ENCODE data around the gene NFIB.

DNA sequence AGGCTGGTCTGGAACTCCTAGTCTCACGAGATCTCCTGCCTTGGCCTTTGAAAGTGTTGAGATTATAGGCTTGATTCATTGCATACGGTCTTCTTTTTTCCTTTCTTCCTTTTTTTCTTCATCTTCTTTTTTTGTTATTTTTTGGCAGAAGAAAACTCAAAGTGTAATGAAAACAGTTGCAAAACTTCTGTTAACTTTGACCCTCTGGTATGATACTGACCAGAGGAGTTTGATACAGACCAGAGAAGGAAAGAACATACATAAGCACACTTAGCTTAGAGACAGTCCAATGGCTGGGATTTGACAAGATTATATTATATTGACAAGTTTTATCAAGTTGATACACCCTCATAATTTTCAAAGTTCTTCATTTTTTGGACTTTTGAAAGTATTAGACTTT lies 181.2 kb downstream of the NFIB start:
- TF ChIP-seq, protein P1, sequence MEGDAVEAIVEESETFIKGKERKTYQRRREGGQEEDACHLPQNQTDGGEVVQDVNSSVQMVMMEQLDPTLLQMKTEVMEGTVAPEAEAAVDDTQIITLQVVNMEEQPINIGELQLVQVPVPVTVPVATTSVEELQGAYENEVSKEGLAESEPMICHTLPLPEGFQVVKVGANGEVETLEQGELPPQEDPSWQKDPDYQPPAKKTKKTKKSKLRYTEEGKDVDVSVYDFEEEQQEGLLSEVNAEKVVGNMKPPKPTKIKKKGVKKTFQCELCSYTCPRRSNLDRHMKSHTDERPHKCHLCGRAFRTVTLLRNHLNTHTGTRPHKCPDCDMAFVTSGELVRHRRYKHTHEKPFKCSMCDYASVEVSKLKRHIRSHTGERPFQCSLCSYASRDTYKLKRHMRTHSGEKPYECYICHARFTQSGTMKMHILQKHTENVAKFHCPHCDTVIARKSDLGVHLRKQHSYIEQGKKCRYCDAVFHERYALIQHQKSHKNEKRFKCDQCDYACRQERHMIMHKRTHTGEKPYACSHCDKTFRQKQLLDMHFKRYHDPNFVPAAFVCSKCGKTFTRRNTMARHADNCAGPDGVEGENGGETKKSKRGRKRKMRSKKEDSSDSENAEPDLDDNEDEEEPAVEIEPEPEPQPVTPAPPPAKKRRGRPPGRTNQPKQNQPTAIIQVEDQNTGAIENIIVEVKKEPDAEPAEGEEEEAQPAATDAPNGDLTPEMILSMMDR (IDR thresholded peaks at IDR 0.05) = no peak
- TF ChIP-seq POLR2AphosphoS5 (IDR thresholded peaks at IDR 0.05) = no peak
- no peak for TF ChIP-seq EP300 (IDR thresholded peaks at IDR 0.05)
- no peak for TF ChIP-seq POLR2A (IDR thresholded peaks at IDR 0.05)

All from gastroesophageal sphincter (tissue), 3 donors.